ENCODE results near the gene CAD. TPM values are rescaled to one million over a fixed set of nuclear protein-coding genes. Genes with fewer than 3 reads are reported as not detected.

CAD gene
- total and polyA plus RNA-seq, 2 of the 4 experiments (the other 2 are of a cell fraction), result 12.9 to 38.7 TPM

- POLR2A ChIA-PET (ENCODE audit: unreplicated experiment), result no interaction called here
- Histone ChIP-seq H2BK5ac (ENCODE audit: low read depth, low read length, poor library complexity, severe bottlenecking) (no peak overlapping the region), H3K9me1 (ENCODE audit: insufficient read depth, low read length) (peaks cover 9% of the 10 kb centered on the region; the same call in 1 of the 2 replicates), H3K18ac (ENCODE audit: low read depth, low read length) (no peak overlapping the region), H4K20me1 (ENCODE audit: insufficient read depth, low read length) (no peaks in the 10 kb centered on the region), H3K27me3 (ENCODE audit: control insufficient read depth, insufficient read depth, low read length) (peaks cover 35% of the 10 kb centered on the region), H2AFZ (replicated peaks; ENCODE audit: low read length, poor library complexity) (peak overlapping the region; percentile 39), H3K9ac (ENCODE audit: low read depth, low read length) (no peak overlapping the region), H2AK9ac (replicated peaks; ENCODE audit: low read depth, low read length, poor library complexity) (peak overlapping the region; percentile 43), H3K23ac (ENCODE audit: low read depth, low read length) (0 out of 2 replicates have a peak overlapping the region, but pooled peaks have one; percentile 4), H4K5ac (ENCODE audit: low read depth, low read length) (no peak overlapping the region), H2BK120ac (ENCODE audit: low read depth, low read length) (no peak overlapping the region), H3K9me3 (ENCODE audit: control insufficient read depth, insufficient read depth, low read length) (no peaks in the 10 kb centered on the region), H3K4ac (ENCODE audit: low read depth, low read length) (no peak overlapping the region), H4K91ac (ENCODE audit: insufficient read depth, low read depth, low read length) (no peak overlapping the region), H3K79me1 (ENCODE audit: low read depth in 1 of 2, low read length in 2 of 2) (no peaks in the 10 kb centered on the region), H3K36me3 (ENCODE audit: control insufficient read depth, insufficient read depth, low read length) (no peaks in the 10 kb centered on the region), H3K56ac (ENCODE audit: extremely low read depth, insufficient read depth, low read length) (no peak overlapping the region), H3K4me2 (ENCODE audit: low read depth, low read length) (no peak overlapping the region; the same call in 1 of the 2 replicates), H3K14ac (replicated peaks; ENCODE audit: low read depth, low read length) (no peak overlapping the region), H3K4me1 (ENCODE audit: control insufficient read depth, insufficient read depth, low read length) (peaks cover 6% of the 10 kb centered on the region), H2AK5ac (ENCODE audit: low read depth, low read length) (no peak overlapping the region), H2BK15ac (ENCODE audit: low read depth, low read length) (no peak overlapping the region), H4K8ac (ENCODE audit: low read depth in 2 of 2, low read length in 2 of 2) (no peak overlapping the region), H3K4me3 (ENCODE audit: insufficient read depth, low read depth, low read length) (no peak overlapping the region), H2BK20ac (ENCODE audit: low read depth, low read length) (no peak overlapping the region), H3K27ac (ENCODE audit: insufficient read depth, low read length) (no peak overlapping the region)
- ATAC-seq (ENCODE audit: low read depth), result peak; percentile 67
- no peak for DNase-seq
- intact Hi-C loops (cut with micrococcal nuclease) (no loop called here), in situ Hi-C loops (cut with MboI; ENCODE audit: low sequenced_read_pairs) (no loop called here), dilution Hi-C loops (cut with HindIII; ENCODE audit: low sequenced_read_pairs, unreplicated experiment) (no loop called here)
- CTCF ChIA-PET, result interaction anchor here (1.4 to 1.6 kb wide), 2 partner anchors 9 to 48 kb away, joined by 3 to 6 read pairs; no protein-coding TSS in a partner anchor
- TF ChIP-seq MXI1 (IDR thresholded peaks at IDR 0.05; ENCODE audit: borderline replicate concordance, low read depth, low read length), result no peak
- WGBS, 2 experiments (ENCODE audit: extremely low coverage in 2 of 2, insufficient read length in 1 of 2), result 24% methylated on average over 9 of the region's 13 CpGs; no CpG with 5 or more reads in 1 of the 2 experiments
- BruUV-seq (replicated peaks), result no TSS peak
Observed at GRCh38 chr2:27255187-27255586, 38.0 kb downstream of the CAD start.

Measured in IMR-90 (cell line).